ENCODE results near the gene GLIS1.
A peak's percentile ranks its signal among the peaks of the same experiment; 100 is the strongest.

Gene GLIS1

GRCh38 chr1:53467391-53467790, 271.6 kb downstream of the GLIS1 start:
- H3K4me3 ChIP-seq (ENCODE audit: low read depth, low read length) = no peak overlapping the region
- DNase-seq (ENCODE audit: low read depth) = peak; percentile 35
- TF ChIP-seq POLR2A (IDR thresholded peaks at IDR 0.05; ENCODE audit: extremely low read depth, insufficient read length) = no peak
- no peak for TF ChIP-seq MAX (IDR thresholded peaks at IDR 0.05; ENCODE audit: low read depth, low read length)
- TF ChIP-seq CTCF (IDR thresholded peaks at IDR 0.05; ENCODE audit: low read depth, low read length) = no peak
- no peak for TF ChIP-seq MYC (IDR thresholded peaks at IDR 0.05; ENCODE audit: low read depth, low read length)

- DNase-seq (ENCODE audit: low read depth) = no peak
- no peak overlapping the region for H3K4me3 ChIP-seq (ENCODE audit: low read depth, low read length)
- no peak for TF ChIP-seq MAX (IDR thresholded peaks at IDR 0.05; ENCODE audit: low read depth, low read length)
- no peak for TF ChIP-seq POLR2A (IDR thresholded peaks at IDR 0.05; ENCODE audit: extremely low read depth, insufficient read length)
- TF ChIP-seq CTCF (IDR thresholded peaks at IDR 0.05; ENCODE audit: low read depth, low read length) = no peak
- TF ChIP-seq MYC (IDR thresholded peaks at IDR 0.05; ENCODE audit: low read depth, low read length) = no peak
Measured at GRCh38 chr1:53465023-53465957, 273.7 kb downstream of the GLIS1 start.

GRCh38 chr1:53463961-53464899, 274.7 kb downstream of the GLIS1 start:
- no peak for DNase-seq (ENCODE audit: low read depth)
- H3K4me3 ChIP-seq (ENCODE audit: low read depth, low read length) = no peak overlapping the region
- no peak for TF ChIP-seq MAX (IDR thresholded peaks at IDR 0.05; ENCODE audit: low read depth, low read length)
- TF ChIP-seq MYC (IDR thresholded peaks at IDR 0.05; ENCODE audit: low read depth, low read length) = no peak
- no peak for TF ChIP-seq CTCF (IDR thresholded peaks at IDR 0.05; ENCODE audit: low read depth, low read length)
- no peak for TF ChIP-seq POLR2A (IDR thresholded peaks at IDR 0.05; ENCODE audit: extremely low read depth, insufficient read length)

- no peak for TF ChIP-seq CTCF (IDR thresholded peaks at IDR 0.05; ENCODE audit: low read depth, low read length)
- no peak for TF ChIP-seq POLR2A (IDR thresholded peaks at IDR 0.05; ENCODE audit: extremely low read depth, insufficient read length)
- DNase-seq (ENCODE audit: low read depth) = no peak
- no peak overlapping the region for H3K4me3 ChIP-seq (ENCODE audit: low read depth, low read length)
Measured at GRCh38 chr1:53462769-53463501, 276.0 kb downstream of the GLIS1 start.

GRCh38 chr1:53462193-53462592, 276.8 kb downstream of the GLIS1 start:
- no peak for DNase-seq (ENCODE audit: low read depth)
- TF ChIP-seq CTCF (IDR thresholded peaks at IDR 0.05; ENCODE audit: low read depth, low read length) = no peak
- TF ChIP-seq MAX (IDR thresholded peaks at IDR 0.05; ENCODE audit: low read depth, low read length) = no peak
- no peak for TF ChIP-seq POLR2A (IDR thresholded peaks at IDR 0.05; ENCODE audit: extremely low read depth, insufficient read length)
- TF ChIP-seq MYC (IDR thresholded peaks at IDR 0.05; ENCODE audit: low read depth, low read length) = no peak
- no peak overlapping the region for H3K4me3 ChIP-seq (ENCODE audit: low read depth, low read length)

Data from NB4 (cell line).